GM21381 (cell line): Measurements from ENCODE around the gene PRDM9.
"Not testable (repeated sequence)": the region's sequence is repeated elsewhere in the genome, so short reads cannot be mapped to it uniquely, and the experiment has no call there.

Source experiments
- ATAC-seq: cut with Tn5 transposase; IDR thresholded peaks from one replicate; pipeline ENCODE4 v1.9.1; 2021; ENCODE audit warnings: mild to moderate bottlenecking, moderate library complexity; ENCODE audit not compliant: unreplicated experiment

PRDM9 gene

GRCh38 chr5:23527216-23527920 is 20.0 kb downstream of the PRDM9 start:
- not testable (repeated sequence) for ATAC-seq

- no peak for ATAC-seq
These were observed 21.3 kb downstream of the PRDM9 start for GRCh38 chr5:23528677-23529076.

GRCh38 chr5:23530571-23530970 is 23.2 kb downstream of the PRDM9 start:
- ATAC-seq: no peak

- ATAC-seq: no peak
These were observed 63.6 kb downstream of the PRDM9 start for GRCh38 chr5:23571059-23571458.
